GM18517 (cell line): ENCODE measurements around the gene VAV3.

Experiments
- ATAC-seq: cut with Tn5 transposase; IDR thresholded peaks from one replicate; pipeline ENCODE4 v1.9.1; 2021; ENCODE audit warnings: mild to moderate bottlenecking, moderate library complexity; ENCODE audit not compliant: unreplicated experiment

Gene VAV3

DNA sequence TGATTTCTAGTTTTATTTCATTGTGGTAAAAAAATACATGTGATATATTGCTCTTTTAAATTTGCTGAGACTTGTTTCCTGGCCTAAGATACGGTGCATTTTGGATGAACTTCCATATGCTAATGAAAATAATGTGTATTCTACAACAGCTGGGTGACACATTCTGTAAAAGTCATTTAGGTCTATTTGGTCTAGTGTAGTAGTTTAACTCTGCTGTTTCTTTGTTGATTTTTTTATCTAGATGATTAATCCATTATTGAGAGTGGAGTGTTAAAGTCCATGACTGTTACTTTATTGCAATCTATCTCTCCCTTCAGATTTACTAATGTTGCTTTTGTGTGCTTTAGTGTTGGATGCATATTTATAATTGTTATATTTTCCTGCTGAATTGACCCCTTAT is 161.4 kb downstream of the VAV3 start:
- ATAC-seq = no peak

- ATAC-seq = no peak
Measured at GRCh38 chr1:107802654-107803053, 162.3 kb downstream of the VAV3 start.

GRCh38 chr1:107795994-107796393 is 169.0 kb downstream of the VAV3 start:
- no peak for ATAC-seq

GRCh38 chr1:107795441-107795840 is 169.5 kb downstream of the VAV3 start:
- no peak for ATAC-seq

GRCh38 chr1:107794571-107794970 is 170.4 kb downstream of the VAV3 start:
- no peak for ATAC-seq

- no peak for ATAC-seq
Measured at GRCh38 chr1:107793896-107794453, 171.0 kb downstream of the VAV3 start.

- no peak for ATAC-seq
Measured at GRCh38 chr1:107791348-107791747, 173.6 kb downstream of the VAV3 start.

DNA sequence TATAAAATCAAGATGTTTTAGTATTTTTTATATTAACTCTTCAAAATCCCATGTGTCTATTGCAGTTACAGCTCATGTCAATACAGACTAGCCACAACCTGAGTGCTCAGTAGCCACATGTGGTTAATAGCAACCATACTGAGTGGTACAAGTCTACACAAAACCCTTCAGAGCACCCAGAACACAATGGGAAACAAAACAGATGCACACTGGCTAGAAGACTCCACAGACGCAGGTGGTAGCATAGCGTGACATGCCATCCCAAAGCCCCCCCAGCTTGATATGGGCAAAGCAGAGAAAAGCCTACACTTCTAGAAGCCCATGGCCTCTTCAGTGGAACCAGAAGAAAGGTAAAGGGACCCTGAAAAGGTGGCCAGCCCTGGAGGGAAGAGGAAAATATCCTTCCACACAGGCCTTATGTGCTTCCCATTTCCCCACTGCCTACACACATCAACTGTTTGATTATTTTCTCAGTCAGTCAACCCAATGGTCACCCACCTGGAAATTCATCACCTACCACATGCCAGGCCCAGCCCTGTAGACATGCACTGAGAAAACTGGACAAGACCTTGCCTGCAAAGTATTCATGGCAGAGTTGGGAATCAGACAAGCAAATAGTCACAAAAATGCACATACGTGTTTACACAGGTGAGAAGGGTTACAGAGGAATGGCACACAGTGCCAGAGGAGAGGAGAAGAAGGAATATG is 175.0 kb downstream of the VAV3 start:
- ATAC-seq = no peak

- no peak for ATAC-seq
Measured at GRCh38 chr1:107788206-107789202, 176.5 kb downstream of the VAV3 start.

DNA sequence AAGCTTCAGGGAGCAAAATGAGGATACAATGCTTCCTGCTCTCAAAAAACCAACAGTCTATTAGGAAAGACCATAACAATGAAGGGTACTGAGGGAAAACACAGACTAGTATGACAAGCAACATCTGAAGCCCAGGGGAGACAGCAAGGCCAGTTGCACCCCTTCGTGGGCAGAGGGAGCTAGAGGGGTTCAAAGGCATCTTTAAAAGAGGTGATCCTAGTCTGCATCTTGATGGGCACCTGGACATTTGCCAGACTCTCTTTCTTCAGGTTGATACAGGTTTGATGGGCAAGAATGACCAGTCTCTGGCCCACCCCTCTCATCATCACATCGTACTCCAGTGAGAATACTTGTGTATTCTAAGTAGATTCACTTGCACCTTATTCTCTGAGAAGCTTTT is 177.7 kb downstream of the VAV3 start:
- ATAC-seq = no peak

DNA sequence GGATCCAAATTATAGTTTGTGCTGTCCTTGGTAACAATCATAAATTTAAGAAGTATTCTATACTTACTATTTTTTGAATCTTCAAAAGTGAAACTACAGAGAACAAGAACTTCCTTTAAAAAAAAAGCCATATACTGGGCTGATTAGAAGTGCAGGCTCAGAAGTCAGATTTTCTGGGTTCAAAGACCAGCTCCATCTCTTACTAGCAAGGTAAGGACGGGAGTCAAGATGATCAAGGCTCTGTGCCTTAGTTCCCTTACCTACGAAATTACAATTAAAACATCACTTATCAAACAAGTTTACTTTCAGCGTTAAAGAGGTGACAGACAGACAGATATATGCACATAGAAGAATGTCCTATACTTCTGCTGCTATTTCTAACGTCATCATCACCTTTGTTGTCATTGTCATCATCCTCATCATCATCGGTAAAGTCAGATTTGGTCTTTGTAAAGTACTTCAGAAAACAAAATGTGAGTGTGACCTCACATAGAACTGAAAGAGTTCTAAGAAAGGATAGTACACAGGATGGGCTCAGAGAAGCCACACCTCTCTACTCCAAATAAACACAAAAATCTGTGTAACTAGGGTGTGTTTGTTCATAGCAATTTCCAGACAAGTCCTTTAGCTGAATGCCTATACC is 178.7 kb downstream of the VAV3 start:
- no peak for ATAC-seq

GRCh38 chr1:107785496-107786202 is 179.3 kb downstream of the VAV3 start:
- no peak for ATAC-seq

DNA sequence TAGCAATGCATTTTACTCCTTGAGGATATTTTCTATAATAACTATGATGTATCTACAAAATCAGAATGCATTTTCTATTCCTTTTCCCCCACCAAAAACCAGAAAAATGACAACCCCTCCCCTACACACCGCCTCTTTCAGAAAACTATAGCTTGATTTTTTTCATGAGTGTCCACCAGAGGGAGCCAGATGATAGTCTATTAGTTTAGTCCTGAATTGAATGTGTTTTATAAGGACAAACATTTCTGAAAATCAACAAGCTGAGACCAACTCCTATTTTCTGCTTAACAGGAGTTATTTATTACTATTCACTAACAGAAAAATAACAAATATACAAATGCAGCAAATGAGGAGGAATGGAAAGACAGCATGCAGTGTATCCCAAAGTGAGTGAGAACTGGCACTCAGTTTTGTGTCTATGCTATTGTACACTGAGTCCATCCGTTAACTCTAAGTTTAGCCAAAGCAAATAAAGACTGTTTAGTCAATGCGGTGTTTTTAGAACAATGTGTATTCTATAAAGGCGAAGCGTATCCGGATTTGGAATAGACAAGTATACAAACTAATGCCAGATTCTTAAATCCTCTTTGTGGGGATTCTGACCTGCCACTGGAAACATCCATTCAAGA is 182.6 kb downstream of the VAV3 start:
- no peak for ATAC-seq

DNA sequence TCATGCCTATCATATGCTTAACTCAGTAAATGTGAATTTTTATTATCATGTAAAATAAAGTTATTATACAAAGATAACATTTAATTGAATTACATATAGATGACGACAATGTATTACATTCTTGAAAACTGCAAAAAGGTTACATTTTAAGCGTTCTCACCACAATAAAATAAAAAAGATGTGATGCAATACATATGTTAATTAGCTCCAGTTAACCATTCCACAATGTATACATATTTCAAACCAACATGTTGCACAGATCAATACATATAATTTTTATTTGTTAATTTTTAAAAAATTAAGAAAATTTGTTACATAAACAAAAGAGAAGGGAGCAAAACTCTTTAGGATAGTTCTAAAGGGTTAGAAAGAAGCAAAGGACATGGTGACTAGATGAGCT is 183.7 kb downstream of the VAV3 start:
- ATAC-seq = no peak

GRCh38 chr1:107777664-107778047 is 187.3 kb downstream of the VAV3 start:
- ATAC-seq = peak; percentile 21

GRCh38 chr1:107776900-107777663 is 187.9 kb downstream of the VAV3 start:
- ATAC-seq = peak; percentile 91

DNA sequence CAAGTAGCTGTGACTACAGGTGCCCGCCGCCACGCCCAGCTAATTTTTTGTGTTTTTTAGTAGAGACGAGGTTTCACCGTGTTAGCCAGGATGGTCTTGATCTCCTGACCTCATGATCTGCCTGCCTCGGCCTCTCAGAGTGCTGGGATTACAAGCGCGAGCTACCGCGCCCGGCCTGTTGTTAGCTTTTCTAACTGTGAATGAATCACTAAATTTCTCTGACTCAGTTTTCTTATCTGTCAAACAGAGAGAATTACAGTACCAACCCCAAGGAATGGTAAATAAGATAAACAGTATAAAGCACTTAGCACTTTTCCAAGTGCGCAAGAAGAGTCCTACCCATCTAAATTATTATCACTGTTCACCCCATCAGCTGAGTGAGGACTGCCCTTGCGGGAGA is 193.6 kb downstream of the VAV3 start:
- no peak for ATAC-seq

DNA sequence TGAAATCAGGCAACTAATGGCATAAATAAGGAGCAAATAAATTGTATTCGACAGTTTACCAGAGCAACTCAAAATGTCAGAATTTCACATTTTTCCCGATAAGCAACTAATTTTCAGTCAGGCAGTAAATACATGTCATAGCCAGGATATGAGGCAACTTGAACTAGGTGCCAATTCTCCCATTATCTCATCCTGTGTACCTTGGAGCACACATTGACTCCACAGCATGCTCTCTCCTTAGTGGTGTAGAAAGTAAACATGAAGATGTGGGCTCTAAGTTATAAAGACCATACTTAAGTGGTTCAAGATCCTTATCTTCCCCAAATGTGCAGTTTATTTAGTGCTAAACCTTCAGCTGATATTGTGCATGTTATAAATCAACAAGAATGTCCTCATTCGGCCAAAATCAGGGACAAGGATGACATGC is 197.8 kb downstream of the VAV3 start:
- no peak for ATAC-seq

- ATAC-seq = no peak
Measured at GRCh38 chr1:107766533-107766932, 198.4 kb downstream of the VAV3 start.
